H1 (cell line): Measurements from ENCODE around the gene THEMIS. TPM values are rescaled to one million over a fixed set of nuclear protein-coding genes. Genes with fewer than 3 reads are reported as not detected.

Experiments used
- CTCF ChIA-PET: fragments of 300-600 bp; sonication (Branson Sonifier 250); formaldehyde crosslinking; loops from one replicate; lab custom pipeline; 2021; ENCODE audit not compliant: partially characterized antibody; lab: Charles Lee
- POLR2A ChIA-PET: fragments of 300-600 bp; sonication (Branson Sonifier 250); formaldehyde crosslinking; loops from one replicate; lab custom pipeline; 2021; ENCODE audit warnings: inconsistent platforms; ENCODE audit not compliant: partially characterized antibody; lab: Charles Lee
- DNase-seq, 2 experiments: peaks; one replicate each; pipeline versions ENCODE4 v3.0.0 to v3.0.0-alpha.2; 2010 to 2022; ENCODE audit warnings: low spot score in 2 of 2, low read depth in 1 of 2, mixed read lengths in 1 of 2
- FAIRE-seq: peaks from 2 replicates; lab custom pipeline; 2011; peaks lifted over from hg19 to GRCh38; lab: Jason Lieb, UNC
- H2AFZ ChIP-seq: 2 replicates; pipeline ENCODE4 v1.8.1; 2012; ENCODE audit warnings: low read length, inconsistent platforms
- H2AK5ac ChIP-seq: 2 replicates; pipeline ENCODE4 v1.6.1; 2013; ENCODE audit warnings: low read depth, low read length
- H2BK120ac ChIP-seq: replicated peaks from 2 replicates; pipeline ENCODE3; 2013; ENCODE audit warnings: low read depth, low read length, inconsistent platforms
- H2BK12ac ChIP-seq: 2 replicates; pipeline ENCODE4 v1.6.1; 2013; ENCODE audit warnings: low read depth, low read length
- H2BK15ac ChIP-seq: 2 replicates; pipeline ENCODE4 v1.6.1; 2013; ENCODE audit warnings: low read length
- H2BK20ac ChIP-seq: 2 replicates; pipeline ENCODE4 v1.6.1; 2013; ENCODE audit warnings: low read length
- H2BK5ac ChIP-seq: 2 replicates; pipeline ENCODE4 v1.6.1; 2013; ENCODE audit warnings: low read depth, low read length
- H3K14ac ChIP-seq: 2 replicates; pipeline ENCODE4 v1.6.1; 2013; ENCODE audit warnings: inconsistent platforms; ENCODE audit not compliant: insufficient read length
- H3K18ac ChIP-seq: 2 replicates; pipeline ENCODE4 v1.6.1; 2013; ENCODE audit warnings: low read length; ENCODE audit errors: extremely low read depth
- H3K23ac ChIP-seq: 2 replicates; pipeline ENCODE4 v1.6.1; 2013; ENCODE audit warnings: inconsistent platforms; ENCODE audit not compliant: insufficient read length
- H3K23me2 ChIP-seq: 2 replicates; pipeline ENCODE4 v1.6.1; 2013; ENCODE audit warnings: low read depth, low read length
- H3K27ac ChIP-seq: 2 replicates; pipeline ENCODE4 v1.6.1; 2011; ENCODE audit warnings: low read depth, low read length, inconsistent platforms
- H3K27me3 ChIP-seq, 4 experiments: replicated peaks in 1 of 4; 1 replicate in 1 of 4; 2 replicates in 3 of 4; pipeline versions ENCODE4 v1.6.1 to v1.8.1; 2011 to 2013; ENCODE audit warnings: low read length in 3 of 4, mild to moderate bottlenecking in 3 of 4, inconsistent platforms in 2 of 4, mixed read lengths in 2 of 4, moderate library complexity in 1 of 4; ENCODE audit not compliant: control insufficient read depth in 3 of 4, insufficient read depth in 3 of 4; ENCODE audit errors: extremely low read depth in 1 of 4
- H3K36me3 ChIP-seq, 4 experiments: 2 replicates each; pipeline versions ENCODE4 v1.6.1 to v1.8.1; 2011 to 2013; ENCODE audit warnings: mild to moderate bottlenecking in 4 of 4, low read length in 3 of 4, moderate library complexity in 2 of 4, control low read depth in 1 of 4, inconsistent platforms in 1 of 4; ENCODE audit not compliant: insufficient read depth in 4 of 4, control insufficient read depth in 2 of 4
- H3K4ac ChIP-seq: replicated peaks from 2 replicates; pipeline ENCODE3; 2013; ENCODE audit warnings: low read length, low read depth, mixed read lengths, inconsistent platforms; ENCODE audit not compliant: insufficient read length
- H3K4me1 ChIP-seq, 4 experiments: replicated peaks in 1 of 4; 1 replicate in 1 of 4; 2 replicates in 3 of 4; pipeline versions ENCODE4 v1.6.1 to v1.8.1; 2011 to 2013; ENCODE audit warnings: low read length in 3 of 4, inconsistent platforms in 2 of 4, mixed read lengths in 1 of 4; ENCODE audit not compliant: insufficient read depth in 4 of 4, control insufficient read depth in 3 of 4
- H3K4me2 ChIP-seq, 2 experiments: 2 replicates each; pipeline versions ENCODE4 v1.6.1 to v1.8.1; 2011 to 2013; ENCODE audit warnings: low read depth in 2 of 2, low read length in 2 of 2, control low read depth in 1 of 2, inconsistent platforms in 1 of 2, mild to moderate bottlenecking in 1 of 2; ENCODE audit not compliant: insufficient read depth in 1 of 2
- H3K4me3 ChIP-seq, 4 experiments: fragments of 200-600, 300-600 bp in 1 of 4; sonication (generic), shearing (Covaris generic), sonication (Bioruptor Twin) in 1 of 4; 2 replicates each; pipeline versions ENCODE4 v1.5.1 to v1.8.1; 2011 to 2016; ENCODE audit warnings: low read length in 4 of 4, low read depth in 3 of 4, control low read depth in 2 of 4, inconsistent platforms in 2 of 4, mild to moderate bottlenecking in 2 of 4, mixed read lengths in 1 of 4, moderate library complexity in 1 of 4; ENCODE audit not compliant: insufficient read depth in 2 of 4; ENCODE audit errors: extremely low read depth in 1 of 4
- H3K56ac ChIP-seq: replicated peaks from 2 replicates; pipeline ENCODE3; 2013; ENCODE audit warnings: low read depth, mild to moderate bottlenecking, mixed read lengths, low read length, inconsistent platforms; ENCODE audit not compliant: insufficient read length
- H3K79me1 ChIP-seq: 2 replicates; pipeline ENCODE4 v1.6.1; 2013; ENCODE audit warnings: low read depth, low read length, control low read depth
- H3K79me2 ChIP-seq, 2 experiments: 2 replicates each; pipeline versions ENCODE4 v1.6.1 to v1.8.1; 2012 to 2013; ENCODE audit warnings: low read length in 2 of 2, mild to moderate bottlenecking in 2 of 2, inconsistent platforms in 1 of 2; ENCODE audit not compliant: insufficient read depth in 2 of 2, control insufficient read depth in 1 of 2
- H3K9ac ChIP-seq, 4 experiments: replicated peaks in 1 of 4; 1 replicate in 1 of 4; 2 replicates in 3 of 4; pipeline versions ENCODE4 v1.6.1 to v1.8.1; 2011 to 2013; ENCODE audit warnings: low read depth in 3 of 4, low read length in 3 of 4, control low read depth in 2 of 4, mild to moderate bottlenecking in 2 of 4, moderate library complexity in 2 of 4, inconsistent platforms in 1 of 4; ENCODE audit errors: extremely low read depth in 1 of 4
- H3K9me3 ChIP-seq, 2 experiments: 2 replicates each; pipeline versions ENCODE4 v1.6.1 to v1.8.1; 2012 to 2013; ENCODE audit warnings: mild to moderate bottlenecking in 2 of 2, moderate library complexity in 2 of 2, control low read depth in 1 of 2, inconsistent platforms in 1 of 2, low read depth in 1 of 2, low read length in 1 of 2, mixed read lengths in 1 of 2; ENCODE audit not compliant: insufficient read depth in 2 of 2
- H4K20me1 ChIP-seq, 2 experiments: replicated peaks in 1 of 2; 2 replicates each; pipeline versions ENCODE3 to v1.8.1; 2011 to 2013; ENCODE audit warnings: inconsistent platforms in 2 of 2, low read length in 2 of 2, mild to moderate bottlenecking in 1 of 2; ENCODE audit not compliant: insufficient read depth in 2 of 2, control insufficient read depth in 1 of 2
- H4K5ac ChIP-seq: 2 replicates; pipeline ENCODE4 v1.6.1; 2013; ENCODE audit warnings: low read length, low read depth, mixed read lengths, inconsistent platforms; ENCODE audit not compliant: insufficient read length
- H4K8ac ChIP-seq: 2 replicates; pipeline ENCODE4 v1.8.0; 2013; ENCODE audit warnings: mild to moderate bottlenecking, moderate library complexity, low read length, inconsistent platforms; ENCODE audit not compliant: insufficient read depth; ENCODE audit errors: extremely low read depth
- H4K91ac ChIP-seq: replicated peaks from 2 replicates; pipeline ENCODE3; 2013; ENCODE audit warnings: low read length, mixed read lengths, inconsistent platforms; ENCODE audit not compliant: insufficient read length
- CHD2 ChIP-seq: IDR thresholded peaks from 2 replicates; pipeline ENCODE4 v1.6.1; 2012; ENCODE audit warnings: low read length, improper control_type of control experiment
- EP300 ChIP-seq, 2 experiments: IDR thresholded peaks; 1 replicate in 1 of 2; 2 replicates in 1 of 2; pipeline ENCODE4 v1.6.1; 2011 to 2012; ENCODE audit warnings: low read depth in 2 of 2, low read length in 2 of 2, mild to moderate bottlenecking in 2 of 2, borderline replicate concordance in 1 of 2, inconsistent platforms in 1 of 2, moderate library complexity in 1 of 2
- EZH2 ChIP-seq: fragments of 200-600 bp; sonication (generic); IDR thresholded peaks from 2 replicates; pipeline ENCODE4 v1.7.1; 2012; ENCODE audit warnings: low read depth, mild to moderate bottlenecking, moderate library complexity, low read length, inconsistent platforms; ENCODE audit not compliant: severe bottlenecking
- HDAC6 ChIP-seq: IDR thresholded peaks from one replicate; pipeline ENCODE4 v1.7.1; 2012; ENCODE audit warnings: low read depth, mild to moderate bottlenecking, inconsistent platforms, low read length, moderate library complexity
- MAFK ChIP-seq: IDR thresholded peaks from 2 replicates; pipeline ENCODE4 v1.6.1; 2012; ENCODE audit warnings: low read depth, mild to moderate bottlenecking, improper control_type of control experiment, low read length
- POLR2A ChIP-seq, 2 experiments: IDR thresholded peaks; 1 replicate in 1 of 2; 2 replicates in 1 of 2; pipeline ENCODE4 v1.6.1; 2011; ENCODE audit warnings: low read depth in 2 of 2, low read length in 2 of 2, mild to moderate bottlenecking in 2 of 2; ENCODE audit errors: control extremely low read depth in 1 of 2
- POLR2AphosphoS5 ChIP-seq: IDR thresholded peaks from 2 replicates; pipeline ENCODE4 v1.6.1; 2011; ENCODE audit warnings: low read depth, low read length
- RXRA ChIP-seq: IDR thresholded peaks from 2 replicates; pipeline ENCODE4 v1.6.1; 2011; ENCODE audit warnings: low read depth, mild to moderate bottlenecking, low read length, moderate library complexity; ENCODE audit not compliant: insufficient read depth
- SAP30 ChIP-seq: fragments of 300-600 bp; sonication (generic); IDR thresholded peaks from 2 replicates; pipeline ENCODE4 v1.7.1; 2012; ENCODE audit warnings: low read length, moderate library complexity, mild to moderate bottlenecking, inconsistent platforms; ENCODE audit not compliant: insufficient read depth, insufficient replicate concordance
- SIX5 ChIP-seq: IDR thresholded peaks from 2 replicates; pipeline ENCODE4 v1.6.1; 2011; ENCODE audit warnings: mild to moderate bottlenecking, low read depth, low read length
- TAF7 ChIP-seq: optimal IDR thresholded peaks from 2 replicates; pipeline ENCODE3; 2011; ENCODE audit warnings: low read depth, mild to moderate bottlenecking, inconsistent platforms, low read length, moderate library complexity, borderline replicate concordance
- polyA plus RNA-seq, 7 experiments: library from polyadenylated mRNA; depleted of rRNA in 3 of 7; stranded (reverse) in 5 of 7; unstranded in 2 of 7; fragments of >200 nt in 5 of 7; fragments of 200-250 nt in 2 of 7; gene quantifications; 1 replicate in 5 of 7; 2 replicates in 1 of 7; 4 replicates in 1 of 7; pipeline versions ENCODE4 v1.2.1 to v1.2.3, GENCODE V29; 2011 to 2013; ENCODE audit warnings: missing spikeins in 2 of 7, mixed read lengths in 2 of 7
- total RNA-seq: library from RNA; stranded (reverse); fragmentation: NEBNext Ultra II Directional; extraction: Animal tissue kit (Norgen Biotek cat#: 25700); gene quantifications from 2 replicates; pipeline ENCODE4 v1.2.1, GENCODE V29; 2021

THEMIS gene
- total and polyA plus RNA-seq, 2 of the 8 experiments (the other 6 are each of a cell fraction or from before 2014, with no cell fraction given) = not detected

GRCh38 chr6:127706216-127706615, 194.6 kb downstream of the THEMIS start:
- H2BK15ac ChIP-seq = no peak overlapping the region
- H4K8ac ChIP-seq = no peak overlapping the region
- H3K27me3 ChIP-seq = no peaks in the 10 kb centered on the region
- no peaks in the 10 kb centered on the region for H3K4me1 ChIP-seq
- no peak overlapping the region for H3K4me2 ChIP-seq
- no peak overlapping the region for H2BK5ac ChIP-seq
- no peak overlapping the region for H4K91ac ChIP-seq
- no peak overlapping the region for H3K23ac ChIP-seq
- no peak overlapping the region for H3K56ac ChIP-seq
- DNase-seq (no peak), FAIRE-seq (no peak)
- H2AK5ac ChIP-seq = no peak overlapping the region
- H3K27ac ChIP-seq = no peak overlapping the region
- no peak overlapping the region for H3K4me3 ChIP-seq
- no peaks in the 10 kb centered on the region for H3K36me3 ChIP-seq
- CTCF ChIA-PET = no interaction called here
- H3K9me3 ChIP-seq = 0 out of 4 replicates have a peak, but pooled peaks cover 0 to 4% of the 10 kb centered on the region in 2 experiments
- no peak overlapping the region for H2BK20ac ChIP-seq
- H2BK12ac ChIP-seq = no peak overlapping the region
- POLR2A ChIA-PET = interaction anchor here (0.6 kb wide), 1 partner anchor 810 kb away, joined by 3 read pairs; no protein-coding TSS in a partner anchor
- H4K20me1 ChIP-seq = no peaks in the 10 kb centered on the region
- no peak overlapping the region for H2AFZ ChIP-seq
- H4K5ac ChIP-seq = no peak overlapping the region
- no peak overlapping the region for H3K4ac ChIP-seq
- no peak overlapping the region for H3K14ac ChIP-seq
- no peak overlapping the region for H2BK120ac ChIP-seq
- H3K79me1 ChIP-seq = no peaks in the 10 kb centered on the region
- H3K9ac ChIP-seq = no peak overlapping the region
- no peak overlapping the region for H3K18ac ChIP-seq
- no peaks in the 10 kb centered on the region for H3K79me2 ChIP-seq
- H3K23me2 ChIP-seq = no peaks in the 10 kb centered on the region
- no peak for TF ChIP-seq CHD2
- no peak for TF ChIP-seq EP300 (IDR thresholded peaks at IDR 0.05; ENCODE audit: borderline replicate concordance in 1 of 2, low read depth in 2 of 2, low read length in 2 of 2)
- TF ChIP-seq MAFK = no peak
- TF ChIP-seq SAP30 = no peak
- TF ChIP-seq HDAC6 = no peak
- no peak for TF ChIP-seq POLR2A (IDR thresholded peaks at IDR 0.05; ENCODE audit: control extremely low read depth in 1 of 2, low read depth in 2 of 2, low read length in 2 of 2)
- no peak for TF ChIP-seq RXRA
- TF ChIP-seq POLR2AphosphoS5 = no peak
- no peak for TF ChIP-seq TAF7
- TF ChIP-seq SIX5 = no peak
- no peak for TF ChIP-seq EZH2
